GM18505 (cell line): ENCODE data around the gene PPARA.

Experiments used
- ATAC-seq: cut with Tn5 transposase; IDR thresholded peaks from one replicate; pipeline ENCODE4 v1.9.1; 2021; ENCODE audit not compliant: unreplicated experiment
- POLR2A ChIP-seq: IDR thresholded peaks from 4 replicates; pipeline ENCODE4 v1.6.1; 2011; ENCODE audit warnings: borderline replicate concordance; ENCODE audit not compliant: insufficient read depth, insufficient read length; ENCODE audit errors: extremely low read depth

The PPARA gene

GRCh38 chr22:46117206-46118199 is 32.8 kb upstream of the PPARA start:
- TF ChIP-seq POLR2A: no peak
- ATAC-seq: no peak

DNA sequence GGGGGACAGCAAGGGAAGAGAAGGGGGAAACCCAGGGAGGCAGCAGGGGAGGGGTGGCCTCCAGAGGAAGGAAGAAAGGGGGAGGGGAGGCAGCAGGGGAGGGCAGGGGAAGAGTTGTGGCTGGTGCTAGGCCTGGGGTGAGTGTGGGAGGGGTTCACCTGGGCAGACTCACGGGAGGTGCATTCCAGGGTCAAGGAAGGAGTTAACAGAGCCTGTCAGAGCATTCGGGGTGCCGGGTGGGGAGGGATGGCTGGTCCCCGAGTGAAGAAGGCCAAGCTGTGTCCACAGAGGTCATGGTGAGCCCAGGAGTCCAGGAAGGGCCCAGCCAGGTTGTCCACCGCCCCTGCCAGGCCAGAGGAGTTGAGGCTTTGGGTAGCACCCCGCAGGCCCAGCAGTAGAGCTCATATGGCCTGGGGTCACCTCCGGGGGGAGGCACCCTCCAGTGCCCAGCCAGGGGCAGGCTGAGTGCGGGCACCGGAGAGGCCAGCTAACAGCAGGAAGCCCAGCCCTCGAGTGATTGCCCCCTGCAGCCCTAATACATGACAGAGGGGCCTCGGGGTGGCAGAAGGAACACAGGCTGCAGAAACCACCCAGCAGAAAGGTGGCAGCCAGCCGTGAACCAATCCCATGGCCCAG is 31.1 kb upstream of the PPARA start:
- TF ChIP-seq POLR2A: no peak
- ATAC-seq: no peak

- no peak for TF ChIP-seq POLR2A
- no peak for ATAC-seq
Observed at GRCh38 chr22:46119729-46120419, 30.5 kb upstream of the PPARA start.

GRCh38 chr22:46120420-46120737 is 29.9 kb upstream of the PPARA start:
- no peak for ATAC-seq

DNA sequence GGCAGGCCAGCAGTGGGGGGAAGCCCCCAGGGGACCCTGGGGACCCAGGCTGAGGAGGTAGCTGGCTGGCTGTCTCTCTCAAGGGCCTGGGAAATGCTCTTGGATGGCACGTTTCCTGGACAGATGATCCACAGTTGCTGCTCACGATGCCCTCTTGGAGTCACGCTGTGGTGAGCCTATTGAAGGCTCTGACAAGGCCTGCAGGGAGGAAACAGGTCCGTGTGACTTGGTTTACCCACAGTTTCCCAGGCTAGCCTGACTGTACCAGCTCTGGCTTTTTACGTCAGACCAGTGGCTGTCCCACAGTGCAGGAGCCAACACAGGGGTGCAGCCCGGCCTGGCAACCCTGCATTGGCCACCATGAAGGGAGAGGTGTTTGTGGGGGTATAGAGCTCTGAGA is 29.2 kb upstream of the PPARA start:
- ATAC-seq: no peak
- TF ChIP-seq POLR2A: no peak

More at GRCh38 chr22:46120420-46120737, 29.9 kb upstream of the PPARA start:
- TF ChIP-seq POLR2A: no peak

DNA sequence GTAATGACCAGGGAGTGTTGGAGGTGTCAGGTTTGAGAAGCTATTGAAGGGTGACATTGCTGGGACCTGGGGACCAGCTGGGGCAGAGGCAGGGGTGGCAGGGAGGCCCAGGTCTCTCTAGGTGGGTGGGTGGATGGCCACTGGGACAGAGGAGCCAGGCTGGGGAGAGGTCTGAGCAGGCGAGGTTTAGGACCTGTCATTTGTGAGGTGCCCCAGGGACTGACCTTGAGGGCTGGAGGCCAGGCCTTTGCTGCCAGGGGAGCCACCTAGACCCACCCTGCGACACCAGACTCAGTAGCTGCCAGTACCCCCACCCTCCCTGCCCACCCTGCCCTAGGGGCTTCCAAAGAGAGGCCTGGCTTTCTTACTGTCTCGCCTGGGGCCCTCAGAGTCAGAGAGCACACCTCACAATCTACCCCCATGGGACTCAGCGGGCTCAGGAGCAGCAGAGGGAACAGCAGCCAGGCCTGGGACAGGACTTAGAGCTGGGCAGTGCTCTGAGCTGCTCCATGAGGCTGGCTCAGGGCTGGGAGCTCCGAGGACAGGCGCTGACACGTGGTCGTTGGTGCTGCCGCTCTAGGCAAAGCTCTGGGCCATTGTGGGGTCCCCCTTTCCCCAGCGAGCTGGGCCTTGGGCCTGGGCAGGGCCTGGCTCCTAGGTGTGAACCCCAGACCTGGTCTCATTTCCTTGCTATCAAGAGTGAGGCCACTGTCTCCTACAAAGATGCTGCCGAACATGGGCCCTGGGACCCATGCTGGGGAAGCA is 28.6 kb upstream of the PPARA start:
- TF ChIP-seq POLR2A: no peak
- no peak for ATAC-seq

DNA sequence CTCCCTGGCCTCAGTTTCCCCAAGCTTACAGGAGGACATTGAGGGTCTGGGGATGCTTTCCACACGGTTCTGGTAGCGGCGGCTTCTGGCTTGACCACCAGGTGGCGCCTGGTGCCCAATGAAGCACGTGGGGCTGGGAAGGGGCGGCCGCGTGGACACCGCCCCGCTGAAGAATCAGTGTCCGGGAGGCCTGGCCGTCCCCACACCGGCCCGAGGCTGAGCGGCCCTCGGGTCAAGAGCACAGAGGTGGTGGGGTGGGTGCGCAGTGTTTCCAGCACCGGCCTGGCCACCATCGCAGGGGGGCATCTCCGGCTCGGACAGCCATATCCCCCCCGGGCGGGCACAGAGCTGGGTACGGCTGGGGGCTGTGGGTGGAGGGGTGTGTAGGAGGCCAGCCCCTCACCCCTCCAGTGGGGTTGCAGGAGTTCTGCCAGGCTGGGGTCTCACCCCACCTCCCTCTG is 27.8 kb upstream of the PPARA start:
- no peak for TF ChIP-seq POLR2A
- ATAC-seq: no peak

DNA sequence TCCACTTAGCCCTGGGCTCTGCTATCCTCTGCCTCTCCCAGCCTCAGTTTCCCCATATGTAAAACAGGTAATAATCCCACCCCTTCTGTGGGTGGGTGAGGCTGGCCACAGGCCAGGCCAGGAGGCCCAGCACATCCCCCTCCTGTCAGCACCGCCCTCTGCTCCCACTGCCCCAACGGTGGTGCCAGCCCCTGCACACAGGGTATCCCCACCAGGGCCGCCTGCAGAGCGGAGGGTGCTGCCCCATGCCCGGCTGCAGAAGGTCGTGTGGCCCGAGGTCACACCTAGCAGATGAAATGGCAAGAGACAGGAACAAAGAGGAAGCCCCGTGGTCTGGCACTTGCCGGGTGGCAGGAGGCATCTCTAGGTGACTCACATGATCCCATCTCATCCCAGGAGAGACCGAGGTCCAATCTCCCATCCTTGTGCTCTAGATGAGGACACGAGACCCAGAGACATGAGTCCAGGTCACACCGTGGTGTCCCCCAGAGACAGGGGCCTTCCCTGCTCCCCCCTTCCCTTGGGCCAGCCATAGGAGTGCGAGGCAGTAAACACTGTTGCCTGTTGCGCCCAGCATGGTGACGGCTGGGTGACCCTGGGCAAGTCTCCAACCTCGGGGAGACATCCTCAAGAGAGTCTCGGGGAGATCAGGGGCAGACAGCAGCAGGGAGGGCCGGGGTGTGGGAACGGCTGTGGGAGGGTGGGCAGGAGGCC is 27.2 kb upstream of the PPARA start:
- ATAC-seq: no peak
- no peak for TF ChIP-seq POLR2A

- ATAC-seq: no peak
- TF ChIP-seq POLR2A: no peak
Observed at GRCh38 chr22:46123694-46124382, 26.5 kb upstream of the PPARA start.

GRCh38 chr22:46124383-46125144 is 25.8 kb upstream of the PPARA start:
- ATAC-seq: no peak
- TF ChIP-seq POLR2A: no peak

GRCh38 chr22:46125311-46125710 is 25.0 kb upstream of the PPARA start:
- TF ChIP-seq POLR2A: no peak
- ATAC-seq: no peak

DNA sequence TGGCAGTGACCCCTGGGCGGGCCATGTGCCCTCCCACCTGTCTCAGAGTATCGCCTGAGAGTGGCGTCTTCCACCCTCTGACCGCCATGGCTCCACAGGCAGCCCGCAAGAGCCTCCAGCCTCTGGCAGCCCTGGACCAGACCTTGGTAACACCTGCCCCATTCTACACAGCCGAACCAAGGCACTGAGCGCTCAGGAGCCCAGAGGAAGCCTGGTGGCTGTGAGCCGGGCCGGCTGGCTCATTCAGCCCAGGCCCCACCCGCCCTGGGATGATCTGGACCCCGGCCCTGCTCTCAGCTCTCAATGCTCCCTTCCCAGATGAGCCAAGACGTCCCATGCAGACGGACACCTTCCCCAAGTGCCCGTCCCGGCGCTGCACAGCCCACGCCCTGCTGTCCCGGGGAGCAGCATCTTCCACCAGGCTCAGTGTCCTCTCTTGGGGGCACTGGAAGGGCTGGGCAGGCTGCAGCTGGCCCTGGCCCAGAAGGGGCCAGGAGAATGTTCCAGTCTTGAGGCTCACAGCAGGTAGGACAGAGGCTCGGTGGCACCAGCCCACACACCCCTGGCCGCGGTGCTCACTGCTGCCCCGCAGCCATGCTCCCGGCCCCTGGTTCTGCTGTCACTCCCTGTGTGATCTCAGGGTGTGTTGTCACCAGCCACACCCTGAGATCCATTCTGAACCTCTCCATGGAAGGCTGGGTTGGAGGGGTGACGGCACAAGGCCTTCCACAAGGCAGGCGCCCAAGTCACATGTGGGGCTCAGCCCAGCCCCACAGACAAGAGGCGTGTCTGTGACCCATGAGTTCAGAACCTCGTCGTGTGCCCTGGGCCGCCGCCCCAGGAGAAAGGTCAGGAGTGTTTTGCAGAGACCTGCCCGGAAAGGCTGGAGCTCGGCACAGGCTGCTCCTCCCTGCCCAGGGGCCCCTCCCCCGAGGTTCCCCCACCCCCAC is 24.2 kb upstream of the PPARA start:
- TF ChIP-seq POLR2A: no peak
- ATAC-seq: no peak
